ENCODE results near the gene PCGF5. TPM values are rescaled to one million over a fixed set of nuclear protein-coding genes. Genes with fewer than 3 reads are reported as not detected.

The PCGF5 gene
- total RNA-seq, 2 donors from 2014 or later: 33.8 to 40.8 TPM

DNA sequence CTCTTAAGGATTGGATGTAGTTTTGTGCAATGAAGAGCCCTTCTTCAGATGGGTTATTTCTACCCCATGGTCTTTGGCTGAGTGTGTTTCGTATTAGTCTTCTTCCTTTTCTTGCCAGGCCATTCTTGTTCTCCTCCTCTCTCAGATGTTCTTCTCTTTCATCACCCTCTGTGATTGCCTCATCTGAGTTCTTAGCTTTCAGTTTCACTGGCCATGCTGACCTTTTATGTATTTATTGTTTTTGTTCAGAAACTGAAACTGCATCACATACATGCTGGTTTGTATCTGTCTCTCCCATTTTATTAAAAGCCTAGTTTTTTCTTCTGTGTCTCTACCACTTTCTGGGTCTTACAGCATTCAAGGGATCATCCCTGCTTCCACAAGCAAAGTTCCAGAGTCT lies 21.7 kb upstream of the PCGF5 start:
- H3K9me3 Mint-ChIP-seq: peaks cover 5% of the 10 kb centered on the region
- H3K4me1 Mint-ChIP-seq (ENCODE audit: low read depth in 2 of 2): peaks cover 64 to 78% of the 10 kb centered on the region in 2 donors
- peak overlapping the region; percentile 75 for H3K4me3 Mint-ChIP-seq
- ATAC-seq (peak; percentile 75 to 90), DNase-seq (ENCODE audit: low spot score) (peak; percentile 69)
- no peaks in the 10 kb centered on the region for H3K27me3 Mint-ChIP-seq
- no peaks in the 10 kb centered on the region for H3K36me3 Mint-ChIP-seq
- H3K27ac Mint-ChIP-seq: peak overlapping the region; percentile 97 to 99

- H3K27me3 Mint-ChIP-seq: no peaks in the 10 kb centered on the region
- no peaks in the 10 kb centered on the region for H3K36me3 Mint-ChIP-seq
- ATAC-seq (no peak), DNase-seq (ENCODE audit: low spot score) (no peak)
- H3K4me3 Mint-ChIP-seq: peak overlapping the region; percentile 61
- peaks cover 4% of the 10 kb centered on the region for H3K9me3 Mint-ChIP-seq
- peak overlapping the region; percentile 97 to 99 for H3K27ac Mint-ChIP-seq
- H3K4me1 Mint-ChIP-seq (ENCODE audit: low read depth in 2 of 2): peaks cover 59 to 75% of the 10 kb centered on the region in 2 donors
Observed at GRCh38 chr10:91200314-91201212, 19.9 kb upstream of the PCGF5 start.

- H3K4me3 Mint-ChIP-seq: peak overlapping the region; percentile 61
- peaks cover 4% of the 10 kb centered on the region for H3K9me3 Mint-ChIP-seq
- ATAC-seq (peak; percentile 52 to 56), DNase-seq (ENCODE audit: low spot score) (no peak)
- peak overlapping the region; percentile 97 to 99 for H3K27ac Mint-ChIP-seq
- H3K4me1 Mint-ChIP-seq (ENCODE audit: low read depth in 2 of 2): peaks cover 60 to 77% of the 10 kb centered on the region in 2 donors
- H3K27me3 Mint-ChIP-seq: no peaks in the 10 kb centered on the region
- no peaks in the 10 kb centered on the region for H3K36me3 Mint-ChIP-seq
Observed at GRCh38 chr10:91201213-91201996, 19.1 kb upstream of the PCGF5 start.

GRCh38 chr10:91206427-91206826 lies 14.0 kb upstream of the PCGF5 start:
- no peaks in the 10 kb centered on the region for H3K36me3 Mint-ChIP-seq
- ATAC-seq (peak; percentile 60 to 71), DNase-seq (ENCODE audit: low spot score) (no peak)
- H3K4me1 Mint-ChIP-seq (ENCODE audit: low read depth in 2 of 2): peaks cover 40 to 58% of the 10 kb centered on the region in 2 donors
- no peaks in the 10 kb centered on the region for H3K27me3 Mint-ChIP-seq
- peak overlapping the region; percentile 63 for H3K4me3 Mint-ChIP-seq
- H3K27ac Mint-ChIP-seq: peak overlapping the region; percentile 13 to 24
- H3K9me3 Mint-ChIP-seq: no peaks in the 10 kb centered on the region

- Mint-ChIP-seq H3K27me3 (no peaks in the 10 kb centered on the region), H3K36me3 (no peaks in the 10 kb centered on the region), H3K4me3 (peak overlapping the region; percentile 63), H3K9me3 (no peaks in the 10 kb centered on the region), H3K27ac (peak overlapping the region; percentile 13 to 24), H3K4me1 (ENCODE audit: low read depth in 2 of 2) (peaks cover 39 to 57% of the 10 kb centered on the region in 2 donors)
- peak in 1 of 2 donors; percentile 38 for ATAC-seq
- no peak for DNase-seq (ENCODE audit: low spot score)
Observed at GRCh38 chr10:91206837-91207474, 13.5 kb upstream of the PCGF5 start.

DNA sequence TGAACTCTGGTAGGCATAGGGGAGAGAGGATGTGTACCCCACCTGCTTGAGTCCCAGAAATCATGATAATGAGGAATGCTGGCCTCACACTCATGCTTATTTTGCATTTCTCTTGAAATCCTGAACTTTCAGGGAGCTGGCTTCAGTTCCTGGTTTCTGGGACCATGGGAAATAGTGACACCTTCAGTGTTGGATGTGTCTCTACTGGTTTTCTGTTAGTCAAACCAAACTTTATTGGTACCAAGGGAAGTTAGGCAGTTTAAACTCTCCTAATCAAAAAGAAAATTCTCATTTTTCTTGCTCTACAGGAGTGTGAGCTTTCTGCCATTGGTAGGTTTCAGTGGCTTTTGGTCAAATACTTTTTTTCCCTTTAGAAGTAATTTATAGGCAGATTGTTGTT lies 11.8 kb upstream of the PCGF5 start:
- H3K4me1 Mint-ChIP-seq (ENCODE audit: low read depth in 2 of 2): peaks cover 34 to 46% of the 10 kb centered on the region in 2 donors
- no peaks in the 10 kb centered on the region for H3K27me3 Mint-ChIP-seq
- no peak overlapping the region for H3K27ac Mint-ChIP-seq
- H3K9me3 Mint-ChIP-seq: no peaks in the 10 kb centered on the region
- DNase-seq (ENCODE audit: low spot score) (no peak), ATAC-seq (no peak)
- H3K4me3 Mint-ChIP-seq: no peak overlapping the region
- H3K36me3 Mint-ChIP-seq: no peaks in the 10 kb centered on the region

GRCh38 chr10:91210014-91210413 lies 10.4 kb upstream of the PCGF5 start:
- H3K4me1 Mint-ChIP-seq (ENCODE audit: low read depth in 2 of 2): peaks cover 30 to 40% of the 10 kb centered on the region in 2 donors
- no peaks in the 10 kb centered on the region for H3K27me3 Mint-ChIP-seq
- no peaks in the 10 kb centered on the region for H3K9me3 Mint-ChIP-seq
- no peak for DNase-seq (ENCODE audit: low spot score)
- H3K27ac Mint-ChIP-seq: peak overlapping the region in 1 of 2 donors; percentile 45
- no peak for ATAC-seq
- no peak overlapping the region for H3K4me3 Mint-ChIP-seq
- no peaks in the 10 kb centered on the region for H3K36me3 Mint-ChIP-seq

DNA sequence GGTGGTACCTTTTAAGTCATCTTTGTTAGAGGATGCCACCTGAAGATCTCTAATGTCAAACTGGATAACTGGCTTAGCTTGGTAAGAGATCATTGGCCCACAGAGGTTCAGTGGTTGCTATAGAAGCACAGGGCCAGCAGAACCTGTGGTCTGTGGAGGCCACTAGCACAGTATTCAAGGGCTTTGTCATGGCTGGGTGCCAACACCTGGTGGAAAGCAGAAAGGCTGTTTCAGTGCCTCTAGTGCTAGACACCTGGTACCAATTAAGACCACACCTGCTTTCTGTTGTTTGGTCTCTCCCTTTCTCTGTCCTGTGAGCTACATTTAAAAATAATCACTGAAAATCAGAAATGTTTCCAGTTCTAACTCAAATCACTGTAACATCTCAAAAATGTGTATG lies 10.0 kb upstream of the PCGF5 start:
- no peak for ATAC-seq

DNA sequence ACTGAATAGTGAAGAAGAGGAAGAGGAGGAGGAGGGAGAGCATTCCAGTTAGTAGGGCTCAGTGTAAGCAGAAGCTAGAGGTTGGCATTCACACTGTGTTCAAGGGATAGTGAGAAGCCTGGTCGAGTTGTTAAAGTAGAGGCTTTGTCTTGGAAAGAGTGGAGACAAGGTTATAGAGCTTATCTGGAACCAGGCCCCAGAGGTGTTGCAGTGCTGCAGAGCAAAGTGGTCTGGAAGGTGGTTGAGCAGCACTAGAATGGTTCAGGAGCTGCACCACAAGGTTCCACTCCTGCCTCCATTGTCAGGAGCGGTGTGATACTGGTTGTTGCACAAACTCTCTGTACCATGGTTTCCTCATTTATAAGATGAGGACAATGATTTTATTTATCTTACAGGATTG lies 8.8 kb upstream of the PCGF5 start:
- Mint-ChIP-seq H3K27me3 (no peaks in the 10 kb centered on the region), H3K4me3 (no peak overlapping the region), H3K27ac (no peak overlapping the region), H3K36me3 (no peaks in the 10 kb centered on the region), H3K4me1 (ENCODE audit: low read depth in 2 of 2) (peaks cover 17 to 27% of the 10 kb centered on the region in 2 donors), H3K9me3 (no peaks in the 10 kb centered on the region)
- no peak for DNase-seq (ENCODE audit: low spot score)
- ATAC-seq: no peak

More for the DNA sequence above, 10.0 kb upstream of the PCGF5 start:
- H3K4me1 Mint-ChIP-seq (ENCODE audit: low read depth in 2 of 2): peaks cover 26 to 36% of the 10 kb centered on the region in 2 donors
- DNase-seq (ENCODE audit: low spot score): no peak
- no peak overlapping the region for H3K4me3 Mint-ChIP-seq
- H3K36me3 Mint-ChIP-seq: no peaks in the 10 kb centered on the region
- no peaks in the 10 kb centered on the region for H3K27me3 Mint-ChIP-seq
- peak overlapping the region in 1 of 2 donors; percentile 45 for H3K27ac Mint-ChIP-seq
- no peaks in the 10 kb centered on the region for H3K9me3 Mint-ChIP-seq

GRCh38 chr10:91214911-91215310 lies 5.6 kb upstream of the PCGF5 start:
- Mint-ChIP-seq H3K4me1 (ENCODE audit: low read depth in 2 of 2) (peaks cover 11 to 12% of the 10 kb centered on the region in 2 donors), H3K36me3 (no peaks in the 10 kb centered on the region), H3K4me3 (no peak overlapping the region), H3K27me3 (no peaks in the 10 kb centered on the region), H3K9me3 (no peaks in the 10 kb centered on the region), H3K27ac (no peak overlapping the region)
- ATAC-seq: no peak
- DNase-seq (ENCODE audit: low spot score): no peak

- no peaks in the 10 kb centered on the region for H3K36me3 Mint-ChIP-seq
- no peak overlapping the region for H3K4me3 Mint-ChIP-seq
- no peaks in the 10 kb centered on the region for H3K27me3 Mint-ChIP-seq
- peaks cover 6 to 12% of the 10 kb centered on the region in 2 donors for H3K4me1 Mint-ChIP-seq (ENCODE audit: low read depth in 2 of 2)
- no peaks in the 10 kb centered on the region for H3K9me3 Mint-ChIP-seq
- DNase-seq (ENCODE audit: low spot score) (no peak), ATAC-seq (no peak)
- H3K27ac Mint-ChIP-seq: no peak overlapping the region
Observed at GRCh38 chr10:91215384-91215783, 5.1 kb upstream of the PCGF5 start.

DNA sequence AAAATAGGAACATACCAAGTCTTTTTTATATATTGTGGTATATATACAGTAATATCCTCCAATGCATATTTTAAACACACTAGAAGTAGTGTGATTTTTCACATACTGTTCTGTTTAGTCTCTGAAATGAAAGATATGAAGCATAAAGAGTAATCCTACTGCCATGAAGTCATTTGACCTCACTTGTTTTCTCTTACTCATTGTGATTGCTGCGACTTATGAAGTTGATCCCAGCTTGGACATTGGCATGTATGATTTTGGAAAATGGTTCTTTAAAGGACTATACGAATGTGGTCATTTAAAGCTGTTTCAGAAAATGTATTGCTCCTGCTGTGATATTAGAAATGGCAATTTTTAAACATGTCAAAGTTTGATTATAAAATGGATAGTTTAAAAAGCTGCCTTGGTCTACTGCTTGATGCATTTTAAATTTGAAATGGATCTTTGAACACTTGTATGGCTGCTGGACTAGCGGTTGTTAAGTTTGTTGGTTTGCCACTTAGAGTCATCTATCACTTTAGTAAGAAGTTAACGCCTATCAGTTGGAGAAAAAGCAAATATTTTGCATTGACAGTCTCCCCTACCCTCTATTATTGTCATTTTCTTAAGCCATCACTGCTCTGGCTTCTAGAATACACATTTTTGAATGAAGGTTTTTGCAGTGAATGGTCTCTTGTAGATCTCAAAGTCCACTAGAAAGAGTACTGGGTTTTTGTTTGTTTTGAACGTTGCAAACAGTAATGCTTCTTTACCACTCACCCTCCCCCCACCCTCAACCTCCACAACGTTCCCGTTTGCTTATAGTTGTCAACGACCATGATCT lies 881 bp upstream of the PCGF5 start:
- no peak for ATAC-seq
- peak overlapping the region; percentile 26 to 57 for H3K27ac Mint-ChIP-seq
- H3K4me1 Mint-ChIP-seq (ENCODE audit: low read depth in 2 of 2): peaks cover 29 to 32% of the 10 kb centered on the region in 2 donors
- no peaks in the 10 kb centered on the region for H3K27me3 Mint-ChIP-seq
- no peaks in the 10 kb centered on the region for H3K9me3 Mint-ChIP-seq
- H3K4me3 Mint-ChIP-seq: peak overlapping the region; percentile 82
- DNase-seq (ENCODE audit: low spot score): no peak
- H3K36me3 Mint-ChIP-seq: no peaks in the 10 kb centered on the region
